ENCODE data around the gene ATP8B3.

- TF ChIP-seq CTCF (IDR thresholded peaks at IDR 0.05; ENCODE audit: insufficient read depth, low read length, poor library complexity, severe bottlenecking) (no peak), EZH2phosphoT487 (conservative IDR thresholded peaks at IDR 0.05; ENCODE audit: low read length) (no peak)
These were observed 32.5 kb downstream of the ATP8B3 start for GRCh38 chr19:1779574-1779973.

Measured in SU-DHL-6 (cell line).